NT2/D1 (cell line): ENCODE data around the gene PCDH7.

Experiments
- DNase-seq: peaks from one replicate; pipeline ENCODE4 v3.0.0-alpha.2; 2011; ENCODE audit warnings: low read depth, low spot score
- H3K27me3 ChIP-seq: 2 replicates; pipeline ENCODE4 v1.6.0; 2011; ENCODE audit warnings: mild to moderate bottlenecking; ENCODE audit not compliant: insufficient read length, insufficient read depth
- H3K36me3 ChIP-seq: 2 replicates; pipeline ENCODE4 v1.6.1; 2011; ENCODE audit warnings: mild to moderate bottlenecking, low read length, mixed read lengths; ENCODE audit not compliant: insufficient read depth, insufficient read length
- H3K4me1 ChIP-seq: 2 replicates; pipeline ENCODE4 v1.5.1; 2011; ENCODE audit not compliant: insufficient read depth, insufficient read length
- H3K4me3 ChIP-seq: 2 replicates; pipeline ENCODE4 v1.5.1; 2011; ENCODE audit warnings: low read depth; ENCODE audit not compliant: insufficient read length
- H3K9ac ChIP-seq: 2 replicates; pipeline ENCODE4 v1.6.0; 2011; ENCODE audit warnings: low read depth; ENCODE audit not compliant: insufficient read length
- H3K9me3 ChIP-seq: 2 replicates; pipeline ENCODE4 v1.5.1; 2011; ENCODE audit warnings: mild to moderate bottlenecking, low read length; ENCODE audit not compliant: insufficient read depth
- SUZ12 ChIP-seq: IDR thresholded peaks from 2 replicates; pipeline ENCODE4 v1.6.1; 2011; ENCODE audit not compliant: insufficient read length, insufficient read depth; ENCODE audit errors: extremely low read depth
- YY1 ChIP-seq: IDR thresholded peaks from 2 replicates; pipeline ENCODE4 v1.6.1; 2011; ENCODE audit not compliant: insufficient read length, insufficient read depth
- ZNF274 ChIP-seq: IDR thresholded peaks from 2 replicates; pipeline ENCODE4 v1.6.1; 2011; ENCODE audit warnings: mild to moderate bottlenecking, low read depth, low read length

The PCDH7 gene

GRCh38 chr4:30754021-30754420 is 33.9 kb downstream of the PCDH7 start:
- H3K27me3 ChIP-seq: no peaks in the 10 kb centered on the region
- no peak for DNase-seq
- TF ChIP-seq YY1: no peak
- no peak for TF ChIP-seq ZNF274
- no peak for TF ChIP-seq SUZ12
- no peaks in the 10 kb centered on the region for H3K9me3 ChIP-seq
- no peak overlapping the region for H3K9ac ChIP-seq
- no peaks in the 10 kb centered on the region for H3K36me3 ChIP-seq
- no peak overlapping the region for H3K4me3 ChIP-seq
- H3K4me1 ChIP-seq: no peaks in the 10 kb centered on the region

GRCh38 chr4:30755346-30755745 is 35.2 kb downstream of the PCDH7 start:
- Histone ChIP-seq H3K4me1 (no peaks in the 10 kb centered on the region), H3K4me3 (no peak overlapping the region), H3K36me3 (no peaks in the 10 kb centered on the region), H3K27me3 (no peaks in the 10 kb centered on the region), H3K9me3 (no peaks in the 10 kb centered on the region), H3K9ac (no peak overlapping the region)
- DNase-seq: no peak
- no peak for TF ChIP-seq SUZ12
- no peak for TF ChIP-seq ZNF274
- no peak for TF ChIP-seq YY1

GRCh38 chr4:30756553-30756952 is 36.4 kb downstream of the PCDH7 start:
- Histone ChIP-seq H3K36me3 (no peaks in the 10 kb centered on the region), H3K9ac (no peak overlapping the region), H3K4me3 (no peak overlapping the region), H3K27me3 (no peaks in the 10 kb centered on the region), H3K9me3 (no peaks in the 10 kb centered on the region), H3K4me1 (no peaks in the 10 kb centered on the region)
- no peak for DNase-seq
- TF ChIP-seq ZNF274: no peak
- TF ChIP-seq SUZ12: no peak
- no peak for TF ChIP-seq YY1

GRCh38 chr4:30757357-30757756 is 37.2 kb downstream of the PCDH7 start:
- H3K4me1 ChIP-seq: no peaks in the 10 kb centered on the region
- H3K4me3 ChIP-seq: no peak overlapping the region

GRCh38 chr4:30760551-30760950 is 40.4 kb downstream of the PCDH7 start:
- Histone ChIP-seq H3K9me3 (no peaks in the 10 kb centered on the region), H3K4me1 (no peaks in the 10 kb centered on the region), H3K27me3 (no peaks in the 10 kb centered on the region), H3K36me3 (no peaks in the 10 kb centered on the region), H3K4me3 (no peak overlapping the region), H3K9ac (no peak overlapping the region)
- no peak for DNase-seq
- TF ChIP-seq SUZ12 (no peak), YY1 (no peak), ZNF274 (no peak)

More at GRCh38 chr4:30757357-30757756, 37.2 kb downstream of the PCDH7 start:
- DNase-seq: no peak
- H3K9me3 ChIP-seq: no peaks in the 10 kb centered on the region
- no peaks in the 10 kb centered on the region for H3K27me3 ChIP-seq
- TF ChIP-seq YY1 (no peak), SUZ12 (no peak), ZNF274 (no peak)
- no peaks in the 10 kb centered on the region for H3K36me3 ChIP-seq
- H3K9ac ChIP-seq: no peak overlapping the region

- no peak for DNase-seq
- H3K9me3 ChIP-seq: no peaks in the 10 kb centered on the region
- H3K36me3 ChIP-seq: no peaks in the 10 kb centered on the region
- H3K4me1 ChIP-seq: no peaks in the 10 kb centered on the region
- H3K27me3 ChIP-seq: no peaks in the 10 kb centered on the region
- H3K4me3 ChIP-seq: no peak overlapping the region
- no peak overlapping the region for H3K9ac ChIP-seq
- no peak for TF ChIP-seq ZNF274
- TF ChIP-seq YY1: no peak
- no peak for TF ChIP-seq SUZ12
These were observed 43.2 kb downstream of the PCDH7 start for GRCh38 chr4:30763321-30763727.

- H3K4me1 ChIP-seq: no peaks in the 10 kb centered on the region
- no peak for DNase-seq
- no peaks in the 10 kb centered on the region for H3K9me3 ChIP-seq
- no peak overlapping the region for H3K9ac ChIP-seq
- no peaks in the 10 kb centered on the region for H3K27me3 ChIP-seq
- no peak overlapping the region for H3K4me3 ChIP-seq
- TF ChIP-seq YY1 (no peak), SUZ12 (no peak), ZNF274 (no peak)
- H3K36me3 ChIP-seq: no peaks in the 10 kb centered on the region
These were observed 44.9 kb downstream of the PCDH7 start for GRCh38 chr4:30765022-30765421.

GRCh38 chr4:30767147-30767845 is 47.1 kb downstream of the PCDH7 start:
- TF ChIP-seq SUZ12: no peak
- TF ChIP-seq YY1: no peak
- no peak for TF ChIP-seq ZNF274
- no peaks in the 10 kb centered on the region for H3K9me3 ChIP-seq
- no peak for DNase-seq
- H3K9ac ChIP-seq: no peak overlapping the region
- H3K27me3 ChIP-seq: no peaks in the 10 kb centered on the region
- no peak overlapping the region for H3K4me3 ChIP-seq
- no peaks in the 10 kb centered on the region for H3K36me3 ChIP-seq
- no peaks in the 10 kb centered on the region for H3K4me1 ChIP-seq
